ENCODE measurements around the gene GPR157.
"Not testable (repeated sequence)": the region's sequence is repeated elsewhere in the genome, so short reads cannot be mapped to it uniquely, and the experiment has no call there.

The GPR157 gene

DNA sequence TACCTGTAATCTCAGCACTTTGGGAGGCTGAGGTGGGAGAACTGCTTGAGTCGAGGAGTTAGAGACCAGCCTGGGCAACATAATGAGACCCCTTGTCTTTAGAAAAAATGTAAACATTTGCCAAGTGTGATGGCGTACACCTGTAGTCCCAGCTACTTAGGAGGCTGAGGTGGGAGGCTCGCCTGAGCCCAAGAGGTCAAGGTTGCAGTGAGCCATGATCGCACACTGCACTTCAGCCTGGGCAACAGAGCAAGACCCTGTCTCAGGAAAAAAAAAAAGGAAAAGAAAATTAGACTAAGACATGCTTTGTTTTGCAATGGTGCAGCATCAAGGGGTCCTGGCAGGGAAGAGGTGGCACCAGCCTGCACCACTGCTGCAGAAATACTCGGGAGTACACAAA, 16.8 kb upstream of the GPR157 start:
- no peak for DNase-seq

DNA sequence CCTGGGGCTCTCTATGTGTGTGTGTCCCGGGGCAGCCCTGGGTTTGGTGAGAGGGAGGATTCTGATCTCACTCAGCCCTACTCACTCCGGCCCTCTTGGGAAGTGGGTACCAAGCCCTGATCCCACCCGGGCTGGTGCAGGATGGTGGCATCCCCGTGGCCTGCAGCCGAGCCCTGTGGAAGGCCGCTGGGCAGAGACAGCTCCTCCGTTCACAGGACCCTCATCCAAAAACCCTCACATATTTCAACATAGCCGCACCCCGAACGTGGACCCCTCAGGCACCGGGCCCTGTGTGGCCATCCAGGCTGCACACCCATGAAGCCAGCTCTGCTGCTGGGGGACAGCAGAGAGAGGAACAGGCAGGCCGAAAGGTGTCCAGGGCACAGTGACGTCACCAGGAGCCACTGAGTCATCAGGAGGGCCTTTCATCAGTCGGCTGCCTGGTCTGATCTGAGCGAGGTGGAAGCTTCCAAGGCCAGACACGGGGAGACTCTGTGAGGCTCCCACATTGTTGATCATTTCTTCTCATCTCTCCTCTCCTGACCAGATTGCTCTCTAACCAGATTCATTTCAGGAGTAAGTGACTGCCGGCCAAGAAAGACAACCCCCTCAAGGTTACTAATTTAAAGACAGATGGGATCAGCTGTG, 16.2 kb upstream of the GPR157 start:
- DNase-seq: no peak

DNA sequence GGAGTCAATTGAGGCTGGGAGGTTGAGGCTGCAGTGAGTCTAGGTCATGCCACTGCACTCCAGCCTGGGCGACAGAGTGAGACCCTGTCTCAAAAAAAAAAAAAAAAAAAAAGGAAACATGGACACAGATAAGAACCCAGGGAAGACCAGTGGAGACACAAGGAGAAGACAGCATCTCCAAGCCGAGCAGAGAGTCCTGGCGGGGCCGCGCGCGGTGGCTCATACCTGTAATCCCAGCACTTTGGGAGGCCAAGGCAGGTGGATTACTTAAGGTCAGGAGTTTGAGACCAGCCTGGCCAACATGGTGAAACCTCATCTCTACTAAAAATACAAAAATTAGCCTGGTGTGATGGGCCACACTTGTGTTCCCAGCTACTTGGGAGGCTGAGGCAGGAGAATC, 15.6 kb upstream of the GPR157 start:
- not testable (repeated sequence) for DNase-seq

DNA sequence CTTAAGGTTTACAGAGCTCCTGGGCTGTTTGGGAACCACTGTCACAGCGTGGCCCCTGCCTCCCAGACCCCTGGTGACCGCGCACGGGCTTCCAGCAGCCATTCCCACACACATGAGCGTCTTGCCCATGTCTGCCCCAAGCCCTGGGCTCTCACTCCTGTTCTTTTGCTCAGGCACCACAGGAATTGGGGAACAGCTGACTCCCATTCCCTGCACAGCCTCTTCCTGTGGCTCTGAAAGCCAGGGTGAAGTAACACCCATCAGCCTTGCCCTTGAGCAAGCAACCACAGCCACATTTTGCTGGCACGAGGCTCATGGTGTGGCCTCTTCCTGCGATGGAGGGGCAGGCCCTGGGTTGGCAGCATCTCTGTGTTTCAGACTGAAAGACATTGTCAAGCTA, 14.3 kb upstream of the GPR157 start:
- no peak for DNase-seq

DNA sequence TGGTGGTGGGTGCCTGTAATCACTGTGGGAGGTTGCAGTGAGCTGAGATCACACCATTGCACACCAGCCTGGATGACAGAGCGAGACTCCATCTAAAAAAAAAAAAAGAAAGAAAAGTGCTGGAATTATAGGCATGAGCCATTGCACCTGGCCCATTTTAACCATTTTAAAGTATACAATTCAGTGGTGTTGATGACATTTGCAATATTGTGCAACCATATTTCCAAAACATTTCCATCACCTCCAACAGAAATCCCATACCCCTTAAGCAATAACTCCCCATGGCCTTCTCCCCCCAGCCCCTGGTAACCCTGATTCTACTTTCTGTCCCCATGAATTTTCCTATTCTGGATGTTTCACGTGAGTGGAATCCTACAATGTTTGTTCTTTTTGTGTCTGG, 11.0 kb upstream of the GPR157 start:
- DNase-seq: no peak

DNA sequence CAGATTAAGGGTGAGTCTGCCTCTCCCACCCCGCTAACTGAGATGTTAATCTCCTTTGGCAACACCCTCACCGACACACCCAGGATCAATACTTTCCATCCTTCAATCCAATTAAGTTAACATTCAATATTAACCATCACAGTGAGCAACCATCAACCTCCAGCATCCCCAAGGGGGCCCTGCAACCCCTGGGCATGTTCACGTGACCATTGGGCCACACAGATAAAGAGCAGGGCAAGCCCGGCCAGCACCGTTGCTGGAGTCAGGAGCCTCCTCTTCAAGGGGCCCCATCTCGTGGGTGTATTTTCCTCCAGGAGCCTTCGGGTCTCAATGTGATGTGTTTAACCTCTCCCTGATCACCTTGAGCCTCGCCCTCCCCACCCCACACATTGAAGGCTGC, 8.0 kb upstream of the GPR157 start:
- DNase-seq: no peak

DNA sequence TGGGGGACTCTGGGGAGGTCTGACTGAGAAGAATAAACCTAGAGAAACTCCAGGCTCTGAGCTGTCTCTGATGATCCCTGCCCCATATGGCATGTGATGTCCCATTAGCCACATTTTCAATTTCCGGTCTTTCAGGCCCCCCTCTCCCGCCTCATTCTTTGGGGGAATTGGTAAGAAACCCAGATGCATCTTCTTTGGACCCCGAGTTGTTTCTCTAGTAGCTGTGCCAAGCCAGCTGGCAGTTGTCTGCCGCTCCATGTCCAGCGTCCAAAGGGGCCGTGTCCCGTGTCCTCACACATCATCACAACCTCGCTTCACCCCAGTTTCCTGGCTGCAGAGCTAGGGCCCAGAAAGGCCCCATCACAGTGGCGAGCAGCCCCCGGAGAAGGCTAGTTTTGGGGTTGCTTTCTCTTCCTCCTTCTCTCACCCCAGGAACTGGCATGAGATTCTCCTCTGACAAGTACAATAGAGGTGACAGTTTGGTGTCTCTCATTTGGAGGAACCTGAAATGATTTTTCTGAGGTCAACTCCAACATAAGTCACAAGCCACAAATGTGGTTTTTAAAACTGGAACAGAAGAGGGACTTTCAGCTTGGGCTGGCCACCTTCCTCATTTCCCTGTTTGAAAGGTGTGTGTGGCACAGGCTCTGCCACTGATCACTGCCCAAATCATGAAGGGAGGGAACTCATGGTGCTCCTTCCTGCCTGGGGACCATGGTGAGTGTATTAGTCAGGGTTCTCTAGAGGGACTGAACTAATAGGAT, 6.4 kb upstream of the GPR157 start:
- no peak for DNase-seq

DNA sequence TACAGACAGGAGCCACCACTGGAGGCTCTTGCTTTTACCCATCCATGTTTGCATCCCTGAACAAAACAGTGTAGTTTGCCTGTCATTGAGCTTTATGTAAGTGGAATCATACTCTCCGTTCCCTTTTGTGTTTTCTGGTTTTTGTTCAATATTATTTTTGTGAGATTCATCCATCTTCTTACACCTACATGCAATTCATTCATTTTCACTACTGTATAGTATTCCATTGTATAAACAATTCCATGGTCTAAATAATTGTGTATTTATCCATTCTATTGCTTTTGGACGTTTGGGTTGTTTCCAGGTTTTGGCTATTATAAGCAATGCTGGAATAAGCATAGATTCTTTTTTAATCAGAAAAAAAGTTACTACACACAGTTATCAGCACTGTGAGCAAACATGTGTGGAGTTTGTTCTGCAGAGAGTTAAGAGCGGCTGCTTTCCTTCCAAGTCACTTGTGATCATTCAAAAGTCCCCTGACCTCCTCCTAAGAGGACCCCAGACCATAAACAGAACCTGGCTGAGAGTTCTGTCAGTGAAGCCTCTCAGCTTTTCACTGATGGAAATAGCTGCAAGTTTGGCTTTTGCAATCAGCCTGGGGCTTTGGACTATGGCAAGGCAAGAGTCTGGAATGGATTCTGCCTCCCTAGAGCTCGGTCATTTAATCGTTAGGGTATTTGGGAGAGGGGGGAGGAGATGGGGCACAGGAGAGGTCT, 5.1 kb upstream of the GPR157 start:
- no peak for DNase-seq

DNA sequence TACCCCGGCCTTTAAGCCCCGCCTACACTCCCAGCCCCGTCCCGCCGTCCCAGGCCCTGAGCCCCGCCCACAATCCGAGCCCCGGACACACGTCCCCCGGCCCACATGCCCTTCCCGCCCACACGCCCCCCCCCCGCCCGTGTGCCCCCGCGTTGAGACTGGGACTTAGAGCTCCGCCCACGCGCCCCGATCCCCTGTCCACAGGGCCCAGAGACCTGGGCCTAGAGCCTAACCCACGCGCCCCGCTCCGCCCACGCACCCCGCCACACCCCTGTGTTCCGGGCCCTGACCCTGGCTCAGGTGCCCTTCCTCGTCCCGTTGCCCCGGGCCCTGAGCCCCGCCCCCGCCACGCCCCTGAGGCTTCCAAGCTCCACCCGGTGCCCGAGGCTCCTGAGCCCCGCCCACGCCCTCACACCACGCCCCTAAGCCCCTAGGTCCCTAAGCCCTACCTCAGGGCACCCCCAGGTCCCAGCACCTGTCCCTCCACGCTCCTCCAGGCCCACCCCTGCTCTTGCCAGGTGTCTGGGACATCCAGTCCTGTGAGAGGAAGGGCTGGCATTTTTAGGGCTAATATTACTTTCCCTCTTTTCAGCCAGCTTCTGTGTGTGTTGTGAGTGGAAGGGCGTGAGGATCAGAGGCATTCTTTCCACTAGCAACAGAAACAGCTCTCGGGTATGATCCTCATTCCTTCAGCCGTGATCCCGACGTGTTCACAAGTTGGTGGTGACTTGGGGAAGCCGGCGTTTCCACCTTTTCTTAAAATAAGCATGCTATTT, 552 bp upstream of the GPR157 start:
- DNase-seq: peak; percentile 62

DNA sequence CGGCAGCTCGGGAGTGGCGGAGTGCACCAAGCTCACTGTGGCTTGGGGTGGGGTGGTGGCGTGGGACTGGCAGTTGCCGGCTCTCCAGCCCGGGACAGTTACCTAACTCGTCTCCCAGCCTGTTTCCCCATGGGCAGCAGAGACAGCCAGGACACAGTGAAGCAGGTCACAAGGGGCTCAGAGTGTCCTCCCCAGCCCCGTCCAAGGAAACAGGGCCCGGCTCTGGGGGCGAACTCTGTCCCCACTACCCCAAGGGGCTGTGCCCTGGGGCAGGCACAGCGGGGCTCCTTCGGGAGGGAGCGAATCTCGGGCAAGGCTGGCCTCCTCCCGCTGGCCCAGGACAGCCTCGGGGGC, 759 bp downstream of the GPR157 start:
- no peak for DNase-seq

DNA sequence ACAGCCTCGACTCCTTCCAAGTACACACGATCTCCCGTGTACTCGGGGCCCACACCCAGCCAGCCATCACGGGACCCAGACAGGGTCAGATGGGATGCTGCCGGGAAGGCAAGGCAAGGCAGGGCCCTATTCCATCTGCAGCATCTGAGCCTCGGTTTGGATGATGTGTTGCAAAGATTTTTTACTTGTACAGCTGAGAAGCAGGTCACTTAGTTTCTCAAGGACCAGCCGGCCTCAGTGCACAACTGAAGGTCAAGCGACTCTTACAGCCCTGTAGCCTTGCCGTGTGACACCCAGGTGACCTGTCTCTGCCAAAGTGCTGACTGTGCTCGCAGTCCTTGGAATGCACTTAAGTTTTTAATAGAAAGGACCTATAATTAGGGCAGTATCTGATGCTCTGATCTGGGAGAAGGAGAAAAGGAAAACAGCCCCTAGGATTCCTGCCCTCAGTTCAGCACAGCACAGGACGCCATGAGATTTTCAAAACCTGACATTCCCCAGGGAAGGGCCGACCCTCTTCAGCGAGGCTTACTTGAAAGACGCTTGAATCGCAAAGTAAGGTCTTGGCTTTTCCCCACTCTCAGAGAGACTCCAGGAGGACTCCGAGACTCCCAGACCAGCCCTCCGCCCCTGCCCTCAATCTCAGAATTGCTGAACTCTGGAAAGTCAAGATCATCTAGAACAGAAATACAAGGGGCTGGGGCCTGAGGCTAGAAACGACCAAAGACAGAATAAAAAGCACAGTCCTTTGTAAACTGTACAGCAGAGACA, 1.3 kb downstream of the GPR157 start:
- no peak for DNase-seq

DNA sequence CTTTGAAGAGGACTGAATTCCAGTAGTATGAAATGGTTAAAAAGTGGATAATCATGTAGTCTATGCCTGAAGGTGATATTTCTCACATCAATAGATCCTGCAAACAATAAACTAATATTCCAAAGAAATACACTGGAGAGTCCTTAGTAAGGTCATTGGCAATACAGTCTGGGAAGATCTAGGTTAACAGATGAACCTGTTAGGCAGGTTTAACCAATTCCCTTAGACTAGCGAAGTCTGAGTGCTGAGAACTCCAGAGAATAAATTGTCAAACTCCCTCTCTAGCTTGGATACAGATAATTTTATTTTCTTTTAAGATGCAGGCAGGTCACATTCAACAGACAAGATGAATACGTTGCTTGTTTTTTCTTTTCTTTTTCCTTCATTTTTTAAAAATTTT, 2.4 kb downstream of the GPR157 start:
- no peak for DNase-seq

DNA sequence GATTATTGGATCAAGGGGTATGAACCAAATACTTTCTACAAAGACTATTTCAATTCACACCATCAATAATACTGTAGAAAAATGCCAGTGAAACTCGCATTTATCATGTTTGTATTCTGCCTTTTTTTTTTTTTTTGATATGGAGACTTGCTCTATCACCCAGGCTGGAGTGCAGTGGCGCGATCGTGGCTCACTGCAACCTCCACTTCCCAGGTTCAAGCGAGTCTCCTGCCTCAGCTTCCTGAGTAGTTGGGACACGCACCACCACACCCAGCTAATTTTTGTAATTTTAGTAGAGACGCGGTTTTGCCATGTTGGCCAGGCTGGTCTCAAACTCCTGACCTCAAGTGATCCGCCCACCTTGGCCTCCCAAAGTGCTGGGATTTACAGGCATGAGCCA, 3.1 kb downstream of the GPR157 start:
- not testable (repeated sequence) for DNase-seq

DNA sequence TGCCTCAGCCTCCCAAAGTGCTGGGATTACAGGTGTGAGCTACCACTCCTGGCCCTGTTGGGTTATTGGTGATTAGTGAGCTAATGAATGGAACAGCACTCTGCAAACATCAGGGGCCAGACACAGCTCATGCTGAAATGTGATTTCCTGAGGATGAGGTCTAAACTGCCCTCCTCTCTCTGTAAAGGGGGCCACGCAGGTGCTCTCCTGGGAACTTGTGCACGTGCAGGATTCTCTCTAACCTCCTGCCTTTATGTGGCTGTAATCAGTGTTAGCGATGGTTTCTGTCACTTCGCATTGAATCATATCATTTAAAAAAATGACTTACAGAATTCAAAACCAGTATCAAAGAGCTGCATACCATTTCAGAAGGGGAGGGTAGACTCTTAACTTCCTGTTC, 3.6 kb downstream of the GPR157 start:
- no peak for DNase-seq

DNA sequence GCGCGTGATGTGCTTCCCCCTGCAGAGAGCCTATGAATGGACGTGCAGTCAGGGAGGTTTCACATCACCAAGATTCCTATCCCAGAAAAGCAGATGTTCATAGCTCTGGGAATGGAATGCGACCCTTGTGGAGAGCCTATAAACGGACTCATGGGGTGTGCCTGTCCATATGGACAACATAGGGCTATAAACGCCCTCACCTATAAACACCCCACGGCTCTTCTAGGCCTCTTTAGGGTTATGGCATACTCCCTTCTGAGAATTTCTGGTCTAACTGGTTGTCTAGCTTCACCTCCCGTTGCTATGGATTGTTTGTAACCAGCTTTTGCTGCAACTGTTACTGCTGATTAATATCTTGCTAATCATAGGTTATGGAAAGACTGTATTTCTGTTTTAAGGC, 4.5 kb downstream of the GPR157 start:
- not testable (repeated sequence) for DNase-seq

DNA sequence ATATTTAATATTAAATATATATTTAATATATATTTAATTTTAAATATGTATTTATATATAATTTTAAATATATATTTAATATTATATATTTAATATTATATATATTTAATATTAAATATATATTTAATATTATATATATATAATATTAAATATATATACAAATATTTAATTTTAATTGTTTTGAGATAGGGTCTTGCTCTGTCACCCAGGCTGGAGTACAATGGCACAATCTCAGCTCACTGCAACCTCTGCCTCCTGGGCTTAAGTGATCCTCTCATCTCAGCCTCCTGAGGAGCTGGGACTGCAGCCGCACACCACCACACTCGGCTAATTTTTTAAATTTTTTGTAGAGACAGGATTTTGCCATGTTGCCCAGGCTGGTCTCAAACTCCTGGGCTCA, 5.2 kb downstream of the GPR157 start:
- not testable (repeated sequence) for DNase-seq

DNA sequence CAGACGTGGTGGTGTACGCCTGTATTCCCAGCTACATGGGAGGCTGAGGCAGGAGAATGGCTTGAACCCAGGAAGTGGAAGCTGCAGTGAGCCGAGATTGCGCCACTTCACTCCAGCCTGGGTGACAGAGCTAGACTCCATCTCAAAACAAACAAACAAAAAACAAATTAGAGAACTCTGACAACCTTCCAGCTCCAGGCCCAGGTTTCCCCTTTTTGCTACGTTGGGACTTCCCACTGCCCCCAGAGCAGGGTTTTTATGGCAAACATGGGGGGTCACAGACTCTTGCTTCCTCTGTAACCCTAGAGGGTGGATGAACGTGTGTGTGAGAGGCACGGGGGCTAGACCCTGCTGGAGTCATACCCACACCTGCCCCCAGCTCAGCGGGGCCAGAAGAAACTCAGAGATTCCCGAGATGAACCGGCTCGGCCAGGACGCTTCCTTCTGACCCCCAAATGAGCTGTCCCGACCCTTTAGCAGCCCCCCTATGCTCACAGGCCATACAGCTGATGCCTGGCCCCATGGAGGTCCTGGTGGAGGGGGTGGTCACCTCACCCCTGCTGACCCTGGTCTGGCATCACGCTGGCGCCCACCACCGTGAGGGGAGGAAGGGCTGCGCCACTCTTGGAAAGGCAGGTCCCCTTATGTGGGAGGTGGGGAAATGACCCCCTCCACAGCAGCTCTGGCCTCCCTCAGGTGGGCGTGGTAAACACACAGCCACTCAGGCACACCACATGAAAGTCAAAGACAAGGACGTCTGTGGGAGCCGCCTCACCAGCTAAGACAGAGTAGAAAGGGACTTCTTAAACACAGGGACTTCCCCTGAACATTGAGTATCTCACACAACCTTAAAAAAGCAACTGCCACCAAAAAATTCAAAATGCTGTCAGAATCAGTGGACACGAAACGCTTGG, 7.1 kb downstream of the GPR157 start:
- no peak for DNase-seq

DNA sequence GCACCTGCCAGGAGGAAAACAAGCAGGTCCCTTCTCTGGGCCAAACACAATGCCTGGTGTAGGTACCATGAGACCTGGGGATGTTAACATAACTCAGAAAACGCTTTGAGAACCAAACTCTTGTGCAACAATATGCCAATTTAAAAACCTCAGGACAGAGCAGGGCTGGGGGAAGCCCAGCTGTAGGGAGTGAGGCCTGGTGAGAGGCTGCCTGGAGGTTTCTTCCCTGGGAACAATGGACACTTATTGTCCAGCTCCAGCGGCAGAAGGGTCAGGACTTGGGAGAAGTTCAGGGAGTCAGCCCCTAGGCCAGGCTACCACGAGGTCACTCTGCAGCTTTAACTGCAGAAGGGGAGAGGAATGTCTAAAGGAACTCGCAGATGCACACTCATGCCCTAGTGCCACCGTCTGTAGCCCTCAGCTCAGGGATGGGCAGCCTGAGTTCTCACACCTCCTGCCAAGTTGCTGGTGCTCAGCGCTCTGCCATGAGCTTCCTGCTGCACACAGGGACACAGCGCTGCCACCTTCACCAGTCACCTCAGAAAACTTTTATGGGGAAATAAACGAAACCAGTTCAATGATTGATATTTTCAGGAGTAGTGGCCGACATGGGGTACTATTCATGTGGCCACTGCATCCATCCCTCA, 8.5 kb downstream of the GPR157 start:
- DNase-seq: no peak

DNA sequence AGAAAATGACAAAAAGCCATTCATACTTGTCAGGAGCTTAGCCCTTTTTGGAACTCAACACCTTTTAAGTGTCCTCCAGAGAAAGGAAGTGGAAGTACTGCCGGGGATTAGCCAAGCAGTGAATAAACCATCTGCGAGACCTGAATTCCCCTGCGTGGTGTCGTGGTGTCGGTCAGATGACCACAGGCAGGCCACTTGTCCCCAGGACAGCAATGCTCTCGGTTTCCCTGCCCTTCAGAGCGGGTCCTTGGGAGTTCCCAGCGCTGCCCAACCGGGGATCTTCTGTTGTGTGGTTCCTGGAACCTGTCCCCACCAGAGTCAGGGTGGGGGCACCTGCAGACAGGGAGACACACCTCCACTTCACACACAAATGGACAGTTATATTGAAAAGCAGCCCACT, 9.2 kb downstream of the GPR157 start:
- DNase-seq: no peak

DNA sequence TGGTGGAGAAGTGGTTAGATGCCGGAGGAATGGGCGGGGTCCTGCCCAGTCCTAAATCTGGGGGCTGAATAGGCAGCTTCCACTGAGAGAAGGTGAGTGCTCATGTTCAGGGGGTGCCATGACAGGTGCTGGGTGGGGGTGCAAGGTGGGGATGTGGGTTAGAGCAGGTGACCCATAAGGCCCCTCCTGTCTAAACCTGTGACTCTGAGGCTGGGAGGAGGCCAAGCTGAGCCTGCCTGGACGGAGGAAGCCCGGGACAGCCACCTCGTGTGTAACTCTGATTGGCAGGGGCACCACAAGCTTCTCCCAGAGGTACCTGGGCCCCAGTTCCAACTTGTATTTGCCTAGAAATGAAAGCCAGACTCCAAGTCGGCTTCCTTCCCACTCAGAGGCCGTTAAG, 10.7 kb downstream of the GPR157 start:
- no peak for DNase-seq

Data from hematopoietic multipotent progenitor cell treated with erythropoietin and hydrocortisone succinate and interleukin-3 and kit ligand, for 8 days (in vitro differentiated cells).